Measurements from ENCODE around the gene PPP2R5B. TPM values are rescaled to one million over a fixed set of nuclear protein-coding genes. Genes with fewer than 3 reads are reported as not detected.

The PPP2R5B gene
- total RNA-seq, 1 donor from 2014 or later, result 6.3 TPM

- H3K4me1 ChIP-seq (ENCODE audit: control insufficient read depth in 3 of 3, insufficient read depth in 3 of 3, low read length in 3 of 3), result no peaks in the 10 kb centered on the region
- H3K27me3 ChIP-seq (ENCODE audit: control insufficient read depth in 3 of 3, insufficient read depth in 3 of 3, low read length in 3 of 3), result no peaks in the 10 kb centered on the region
- no peak overlapping the region for H3K4me3 ChIP-seq (ENCODE audit: low read length in 3 of 3)
- no peak overlapping the region for H3K9ac ChIP-seq (ENCODE audit: low read depth in 1 of 3, low read length in 3 of 3)
- no peaks in the 10 kb centered on the region for H3K9me3 ChIP-seq (ENCODE audit: control insufficient read depth in 3 of 3, low read length in 3 of 3)
- no peak overlapping the region for H3K27ac ChIP-seq (ENCODE audit: low read depth, low read length)
- peaks cover 43 to 49% (median 46%) of the 10 kb centered on the region in 3 donors for H3K36me3 ChIP-seq (ENCODE audit: control insufficient read depth in 3 of 3, insufficient read depth in 3 of 3, low read length in 3 of 3)
Measured at GRCh38 chr11:64934682-64935358, 10.3 kb downstream of the PPP2R5B start.

- Histone ChIP-seq H3K27me3 (ENCODE audit: control insufficient read depth in 3 of 3, insufficient read depth in 3 of 3, low read length in 3 of 3) (no peaks in the 10 kb centered on the region), H3K4me3 (ENCODE audit: low read length in 3 of 3) (no peak within 1 kb of the TSS), H3K27ac (ENCODE audit: low read depth, low read length) (no peak within 1 kb of the TSS), H3K9me3 (ENCODE audit: control insufficient read depth in 3 of 3, low read length in 3 of 3) (no peaks in the 10 kb centered on the region), H3K9ac (ENCODE audit: low read depth in 1 of 3, low read length in 3 of 3) (peak within 1 kb of the TSS in 1 of 3 donors; percentile 33), H3K4me1 (ENCODE audit: control insufficient read depth in 3 of 3, insufficient read depth in 3 of 3, low read length in 3 of 3) (no peaks in the 10 kb centered on the region), H3K36me3 (ENCODE audit: control insufficient read depth in 3 of 3, insufficient read depth in 3 of 3, low read length in 3 of 3) (peaks cover 36 to 43% (median 39%) of the 10 kb centered on the region in 3 donors)
Measured at GRCh38 chr11:64935359-64936081, 11.0 kb downstream of the PPP2R5B start, which contains the start of gene GPHA2. Gene GPHA2 (minus strand): TSS chr11:64935893. CDS start chr11:64935460, 433 bp downstream.

GRCh38 chr11:64936539-64936938 is 12.1 kb downstream of the PPP2R5B start:
- no peak overlapping the region for H3K27ac ChIP-seq (ENCODE audit: low read depth, low read length)
- no peak overlapping the region for H3K4me3 ChIP-seq (ENCODE audit: low read length in 3 of 3)
- no peak overlapping the region for H3K9ac ChIP-seq (ENCODE audit: low read depth in 1 of 3, low read length in 3 of 3)
- H3K27me3 ChIP-seq (ENCODE audit: control insufficient read depth in 3 of 3, insufficient read depth in 3 of 3, low read length in 3 of 3), result no peaks in the 10 kb centered on the region
- no peaks in the 10 kb centered on the region for H3K9me3 ChIP-seq (ENCODE audit: control insufficient read depth in 3 of 3, low read length in 3 of 3)
- H3K4me1 ChIP-seq (ENCODE audit: control insufficient read depth in 3 of 3, insufficient read depth in 3 of 3, low read length in 3 of 3), result no peaks in the 10 kb centered on the region
- peaks cover 26 to 32% (median 29%) of the 10 kb centered on the region in 3 donors for H3K36me3 ChIP-seq (ENCODE audit: control insufficient read depth in 3 of 3, insufficient read depth in 3 of 3, low read length in 3 of 3)

GRCh38 chr11:64947208-64947814 is 22.8 kb downstream of the PPP2R5B start:
- no peaks in the 10 kb centered on the region for H3K9me3 ChIP-seq (ENCODE audit: control insufficient read depth in 3 of 3, low read length in 3 of 3)
- H3K27me3 ChIP-seq (ENCODE audit: control insufficient read depth in 3 of 3, insufficient read depth in 3 of 3, low read length in 3 of 3), result no peaks in the 10 kb centered on the region
- H3K4me1 ChIP-seq (ENCODE audit: control insufficient read depth in 3 of 3, insufficient read depth in 3 of 3, low read length in 3 of 3), result no peaks in the 10 kb centered on the region
- H3K9ac ChIP-seq (ENCODE audit: low read depth in 1 of 3, low read length in 3 of 3), result no peak overlapping the region
- H3K4me3 ChIP-seq (ENCODE audit: low read length in 3 of 3), result no peak overlapping the region
- H3K27ac ChIP-seq (ENCODE audit: low read depth, low read length), result no peak overlapping the region
- no peaks in the 10 kb centered on the region for H3K36me3 ChIP-seq (ENCODE audit: control insufficient read depth in 3 of 3, insufficient read depth in 3 of 3, low read length in 3 of 3)

DNA sequence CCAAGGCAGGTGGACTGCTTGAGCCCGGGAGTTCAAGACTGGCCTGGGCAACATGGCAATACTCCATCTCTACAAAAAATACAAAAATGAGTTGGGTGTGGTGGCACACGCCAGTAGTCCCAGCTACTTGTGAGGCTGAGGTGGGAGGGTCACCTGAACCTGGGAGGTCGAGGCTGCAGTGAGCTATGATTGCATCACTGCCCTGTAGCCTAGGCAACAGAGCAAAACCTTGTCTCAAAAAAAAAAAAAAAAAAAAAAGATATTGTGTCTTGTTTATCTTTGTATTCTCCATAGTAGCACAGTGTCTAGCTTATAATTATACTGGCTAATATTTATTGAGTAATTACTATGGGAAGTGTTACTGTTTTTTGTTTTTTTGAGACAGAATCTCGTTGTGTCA is 27.0 kb downstream of the PPP2R5B start:
- H3K27me3 ChIP-seq (ENCODE audit: control insufficient read depth in 3 of 3, insufficient read depth in 3 of 3, low read length in 3 of 3), result peaks cover 0 to 4% (median 0%) of the 10 kb centered on the region in 3 donors
- H3K36me3 ChIP-seq (ENCODE audit: control insufficient read depth in 3 of 3, insufficient read depth in 3 of 3, low read length in 3 of 3), result no peaks in the 10 kb centered on the region
- H3K9me3 ChIP-seq (ENCODE audit: control insufficient read depth in 3 of 3, low read length in 3 of 3), result no peaks in the 10 kb centered on the region
- no peak overlapping the region for H3K27ac ChIP-seq (ENCODE audit: low read depth, low read length)
- H3K4me1 ChIP-seq (ENCODE audit: control insufficient read depth in 3 of 3, insufficient read depth in 3 of 3, low read length in 3 of 3), result no peaks in the 10 kb centered on the region
- H3K4me3 ChIP-seq (ENCODE audit: low read length in 3 of 3), result no peak overlapping the region
- H3K9ac ChIP-seq (ENCODE audit: low read depth in 1 of 3, low read length in 3 of 3), result no peak overlapping the region

DNA sequence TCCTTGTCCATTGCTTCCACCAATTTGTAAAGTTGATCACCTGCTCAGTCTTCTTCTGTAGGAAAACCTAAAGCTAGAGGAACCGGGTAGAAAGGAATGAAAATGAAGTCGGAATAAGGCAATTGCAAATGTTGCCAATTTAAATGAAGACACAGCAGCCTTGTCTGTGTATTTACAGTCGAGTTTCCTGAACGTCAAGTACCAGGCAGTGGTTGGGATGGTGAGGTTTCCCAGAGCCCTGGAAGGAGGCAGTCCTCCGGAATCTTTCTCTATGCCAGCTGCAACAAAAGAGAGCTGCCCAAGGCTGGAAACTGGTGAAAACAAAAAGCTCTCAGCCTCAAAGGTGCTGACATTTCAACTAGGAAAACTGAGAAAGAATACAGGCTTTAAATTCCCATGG is 29.7 kb downstream of the PPP2R5B start:
- Histone ChIP-seq H3K4me1 (ENCODE audit: control insufficient read depth in 3 of 3, insufficient read depth in 3 of 3, low read length in 3 of 3) (no peaks in the 10 kb centered on the region), H3K27me3 (ENCODE audit: control insufficient read depth in 3 of 3, insufficient read depth in 3 of 3, low read length in 3 of 3) (peaks cover 0 to 4% (median 0%) of the 10 kb centered on the region in 3 donors), H3K36me3 (ENCODE audit: control insufficient read depth in 3 of 3, insufficient read depth in 3 of 3, low read length in 3 of 3) (no peaks in the 10 kb centered on the region), H3K9ac (ENCODE audit: low read depth in 1 of 3, low read length in 3 of 3) (no peak overlapping the region), H3K4me3 (ENCODE audit: low read length in 3 of 3) (no peak overlapping the region), H3K9me3 (ENCODE audit: control insufficient read depth in 3 of 3, low read length in 3 of 3) (no peaks in the 10 kb centered on the region), H3K27ac (ENCODE audit: low read depth, low read length) (no peak overlapping the region)

DNA sequence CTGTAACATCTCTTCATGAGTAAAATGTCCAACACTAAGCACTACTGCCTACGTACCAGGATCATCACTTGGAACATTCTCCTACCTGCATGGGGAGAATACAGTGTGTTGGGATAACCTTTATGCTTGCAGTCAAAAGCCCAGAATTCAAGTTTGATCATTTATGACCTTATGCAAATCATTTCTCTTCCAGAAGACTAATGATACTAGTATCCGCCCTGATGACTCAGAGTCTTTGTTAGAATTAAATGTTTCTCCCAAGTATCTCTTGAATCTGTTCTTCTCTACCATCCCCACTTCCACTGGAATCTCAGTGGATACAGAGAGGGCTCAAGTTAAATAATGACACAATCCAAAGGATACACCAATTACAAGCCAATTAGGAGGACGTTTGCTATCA is 35.0 kb downstream of the PPP2R5B start:
- Histone ChIP-seq H3K4me1 (ENCODE audit: control insufficient read depth in 3 of 3, insufficient read depth in 3 of 3, low read length in 3 of 3) (no peaks in the 10 kb centered on the region), H3K27me3 (ENCODE audit: control insufficient read depth in 3 of 3, insufficient read depth in 3 of 3, low read length in 3 of 3) (no peaks in the 10 kb centered on the region), H3K9me3 (ENCODE audit: control insufficient read depth in 3 of 3, low read length in 3 of 3) (no peaks in the 10 kb centered on the region), H3K27ac (ENCODE audit: low read depth, low read length) (no peak overlapping the region), H3K36me3 (ENCODE audit: control insufficient read depth in 3 of 3, insufficient read depth in 3 of 3, low read length in 3 of 3) (no peaks in the 10 kb centered on the region), H3K9ac (ENCODE audit: low read depth in 1 of 3, low read length in 3 of 3) (no peak overlapping the region), H3K4me3 (ENCODE audit: low read length in 3 of 3) (no peak overlapping the region)

- Histone ChIP-seq H3K27ac (ENCODE audit: low read depth, low read length) (no peak overlapping the region), H3K9ac (ENCODE audit: low read depth in 1 of 3, low read length in 3 of 3) (no peak overlapping the region)
Measured at GRCh38 chr11:64960719-64961118, 36.2 kb downstream of the PPP2R5B start.

GRCh38 chr11:64963072-64963631 is 38.7 kb downstream of the PPP2R5B start:
- Histone ChIP-seq H3K27ac (ENCODE audit: low read depth, low read length) (no peak overlapping the region), H3K36me3 (ENCODE audit: control insufficient read depth in 3 of 3, insufficient read depth in 3 of 3, low read length in 3 of 3) (no peaks in the 10 kb centered on the region), H3K4me1 (ENCODE audit: control insufficient read depth in 3 of 3, insufficient read depth in 3 of 3, low read length in 3 of 3) (no peaks in the 10 kb centered on the region), H3K4me3 (ENCODE audit: low read length in 3 of 3) (no peak overlapping the region), H3K9ac (ENCODE audit: low read depth in 1 of 3, low read length in 3 of 3) (no peak overlapping the region), H3K27me3 (ENCODE audit: control insufficient read depth in 3 of 3, insufficient read depth in 3 of 3, low read length in 3 of 3) (no peaks in the 10 kb centered on the region), H3K9me3 (ENCODE audit: control insufficient read depth in 3 of 3, low read length in 3 of 3) (no peaks in the 10 kb centered on the region)

More at GRCh38 chr11:64960719-64961118, 36.2 kb downstream of the PPP2R5B start:
- H3K36me3 ChIP-seq (ENCODE audit: control insufficient read depth in 3 of 3, insufficient read depth in 3 of 3, low read length in 3 of 3), result no peaks in the 10 kb centered on the region
- H3K4me1 ChIP-seq (ENCODE audit: control insufficient read depth in 3 of 3, insufficient read depth in 3 of 3, low read length in 3 of 3), result no peaks in the 10 kb centered on the region
- no peaks in the 10 kb centered on the region for H3K27me3 ChIP-seq (ENCODE audit: control insufficient read depth in 3 of 3, insufficient read depth in 3 of 3, low read length in 3 of 3)
- H3K9me3 ChIP-seq (ENCODE audit: control insufficient read depth in 3 of 3, low read length in 3 of 3), result no peaks in the 10 kb centered on the region
- no peak overlapping the region for H3K4me3 ChIP-seq (ENCODE audit: low read length in 3 of 3)

DNA sequence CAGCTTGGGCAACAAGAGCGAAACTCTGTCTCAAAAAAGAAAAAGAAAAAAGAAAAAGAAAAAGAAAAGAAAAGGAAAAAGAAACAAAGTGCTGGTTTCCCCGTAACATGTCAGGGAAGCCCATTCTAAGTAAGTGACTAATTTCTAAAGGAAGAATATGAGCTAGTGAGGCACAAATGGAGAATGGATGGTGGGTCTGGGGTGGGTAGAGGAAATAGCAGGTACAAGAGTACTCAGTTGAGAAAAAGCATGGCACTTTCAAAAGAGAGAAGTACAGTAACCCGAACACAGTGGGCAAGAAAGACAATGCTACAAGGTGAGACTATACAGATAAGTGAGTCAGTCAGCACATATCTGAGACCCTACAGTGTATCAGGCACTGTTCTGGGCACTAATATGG is 42.9 kb downstream of the PPP2R5B start:
- no peak overlapping the region for H3K27ac ChIP-seq (ENCODE audit: low read depth, low read length)
- no peaks in the 10 kb centered on the region for H3K36me3 ChIP-seq (ENCODE audit: control insufficient read depth in 3 of 3, insufficient read depth in 3 of 3, low read length in 3 of 3)
- H3K9me3 ChIP-seq (ENCODE audit: control insufficient read depth in 3 of 3, low read length in 3 of 3), result no peaks in the 10 kb centered on the region
- no peak overlapping the region for H3K9ac ChIP-seq (ENCODE audit: low read depth in 1 of 3, low read length in 3 of 3)
- H3K27me3 ChIP-seq (ENCODE audit: control insufficient read depth in 3 of 3, insufficient read depth in 3 of 3, low read length in 3 of 3), result no peaks in the 10 kb centered on the region
- H3K4me1 ChIP-seq (ENCODE audit: control insufficient read depth in 3 of 3, insufficient read depth in 3 of 3, low read length in 3 of 3), result peaks cover 8 to 10% (median 9%) of the 10 kb centered on the region in 3 donors
- H3K4me3 ChIP-seq (ENCODE audit: low read length in 3 of 3), result no peak overlapping the region
